SU-DHL-6 (cell line): ENCODE measurements around the gene APOL6.

ENCODE experiments used
- EZH2phosphoT487 ChIP-seq: fragments of 200-600 bp; sonication (generic), shearing (Covaris generic); conservative IDR thresholded peaks from 2 replicates; pipeline ENCODE4 v1.6.1; 2018; ENCODE audit warnings: mild to moderate bottlenecking, antibody characterized with exemption, low read length, moderate library complexity, mixed read lengths
- TF ChIP-seq, protein P1 (sequence below): fragments of 200-600 bp; sonication (generic); IDR thresholded peaks from one replicate; pipeline ENCODE4 v1.5.1; 2017; ENCODE audit warnings: antibody characterized with exemption, mild to moderate bottlenecking, low read length, moderate library complexity; ENCODE audit not compliant: insufficient read depth, poor library complexity, severe bottlenecking

DNA sequence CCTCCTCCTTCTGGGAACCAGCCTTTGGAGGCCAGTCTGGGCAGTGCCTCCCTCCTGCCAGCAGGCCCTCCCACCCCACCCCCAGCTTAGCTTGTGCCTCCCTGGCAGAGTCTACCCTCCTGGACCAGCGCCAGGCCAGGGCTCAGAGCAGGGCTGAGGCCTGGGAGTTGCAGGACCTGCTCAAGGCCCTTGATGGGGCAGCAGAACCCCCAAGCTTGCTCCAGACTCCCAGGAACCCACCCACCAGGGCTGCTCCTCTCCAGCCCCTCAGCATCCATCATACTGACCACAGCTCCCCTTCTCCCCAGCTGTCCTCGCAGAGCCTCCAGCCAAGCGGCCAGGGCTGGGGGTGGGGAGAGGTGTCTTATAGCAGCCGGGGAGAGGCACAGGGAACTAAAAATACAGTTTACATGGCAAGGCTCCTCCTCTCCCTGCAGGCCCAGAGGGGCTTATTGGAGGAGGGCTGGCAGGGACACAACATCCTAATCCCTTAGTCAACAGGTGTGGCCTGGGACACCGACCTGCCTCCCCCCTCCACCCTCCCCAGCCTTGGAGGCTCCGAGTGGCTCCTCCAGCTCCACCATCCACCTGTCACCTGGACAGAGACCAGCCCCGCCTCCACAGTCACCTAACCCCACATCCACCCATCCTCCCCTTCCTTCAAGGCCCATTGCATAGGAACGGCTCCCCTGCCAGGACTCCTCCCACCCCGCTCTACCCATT, 25.9 kb upstream of the APOL6 start:
- TF ChIP-seq, protein P1, sequence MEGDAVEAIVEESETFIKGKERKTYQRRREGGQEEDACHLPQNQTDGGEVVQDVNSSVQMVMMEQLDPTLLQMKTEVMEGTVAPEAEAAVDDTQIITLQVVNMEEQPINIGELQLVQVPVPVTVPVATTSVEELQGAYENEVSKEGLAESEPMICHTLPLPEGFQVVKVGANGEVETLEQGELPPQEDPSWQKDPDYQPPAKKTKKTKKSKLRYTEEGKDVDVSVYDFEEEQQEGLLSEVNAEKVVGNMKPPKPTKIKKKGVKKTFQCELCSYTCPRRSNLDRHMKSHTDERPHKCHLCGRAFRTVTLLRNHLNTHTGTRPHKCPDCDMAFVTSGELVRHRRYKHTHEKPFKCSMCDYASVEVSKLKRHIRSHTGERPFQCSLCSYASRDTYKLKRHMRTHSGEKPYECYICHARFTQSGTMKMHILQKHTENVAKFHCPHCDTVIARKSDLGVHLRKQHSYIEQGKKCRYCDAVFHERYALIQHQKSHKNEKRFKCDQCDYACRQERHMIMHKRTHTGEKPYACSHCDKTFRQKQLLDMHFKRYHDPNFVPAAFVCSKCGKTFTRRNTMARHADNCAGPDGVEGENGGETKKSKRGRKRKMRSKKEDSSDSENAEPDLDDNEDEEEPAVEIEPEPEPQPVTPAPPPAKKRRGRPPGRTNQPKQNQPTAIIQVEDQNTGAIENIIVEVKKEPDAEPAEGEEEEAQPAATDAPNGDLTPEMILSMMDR: no peak
- no peak for TF ChIP-seq EZH2phosphoT487
